HG02610 (cell line): Measurements from ENCODE around the gene KIF26A.
"Not testable (repeated sequence)": the region's sequence is repeated elsewhere in the genome, so short reads cannot be mapped to it uniquely, and the experiment has no call there.

Experiments
- ATAC-seq: cut with Tn5 transposase; IDR thresholded peaks from one replicate; pipeline ENCODE4 v1.9.1; 2021; ENCODE audit warnings: mild to moderate bottlenecking, moderate library complexity; ENCODE audit not compliant: unreplicated experiment

KIF26A gene

DNA sequence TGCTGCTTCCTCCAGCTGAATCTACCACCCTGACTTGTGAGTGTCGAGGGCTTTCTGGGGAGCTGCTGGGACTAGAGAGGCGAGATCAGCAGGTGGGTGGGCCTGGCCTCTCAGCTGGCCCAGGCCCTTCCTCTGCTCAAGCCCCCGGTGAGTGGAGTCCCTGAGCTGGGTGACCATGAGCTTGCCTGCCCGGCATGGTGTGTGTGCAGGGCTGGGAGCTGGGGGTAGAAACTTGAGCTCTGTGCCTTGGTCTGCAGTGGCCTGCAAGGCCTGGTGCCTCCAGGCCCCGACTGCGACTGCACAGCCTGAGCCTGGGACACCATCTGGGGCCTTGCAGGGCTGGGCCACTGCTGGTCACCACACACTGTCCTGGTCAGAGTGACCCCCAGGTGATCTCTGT, 67.4 kb downstream of the KIF26A start:
- ATAC-seq = no peak

DNA sequence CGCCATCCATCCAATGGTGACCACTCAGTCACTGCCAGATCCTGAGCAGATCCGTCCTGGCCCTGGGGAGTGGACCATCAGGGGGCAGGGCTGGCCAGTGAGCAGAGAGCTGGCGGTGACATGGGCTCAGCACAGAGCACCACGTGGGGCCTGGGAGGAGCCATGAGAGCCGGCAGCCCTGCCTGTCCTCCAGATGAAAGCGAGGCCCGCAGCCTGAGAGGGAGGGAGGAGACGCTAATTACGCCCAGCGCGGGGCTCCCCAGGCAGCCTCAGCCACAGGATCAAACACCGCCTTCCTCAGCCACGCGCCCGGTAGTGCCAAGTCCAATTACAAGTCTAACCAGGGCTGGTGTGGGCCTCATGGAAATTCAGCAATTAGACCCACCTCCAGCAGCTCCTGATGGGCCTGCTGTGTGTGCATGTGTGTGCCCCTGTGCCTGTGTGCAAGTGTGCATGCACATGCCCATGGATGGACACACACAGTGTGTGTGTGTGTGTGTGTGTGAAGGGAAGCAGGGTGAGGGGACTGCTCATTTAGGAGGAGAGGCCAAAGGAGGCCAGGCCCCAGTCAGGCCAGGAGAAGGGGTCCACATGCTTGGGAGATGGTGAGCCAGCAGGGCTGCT, 68.0 kb downstream of the KIF26A start:
- no peak for ATAC-seq

DNA sequence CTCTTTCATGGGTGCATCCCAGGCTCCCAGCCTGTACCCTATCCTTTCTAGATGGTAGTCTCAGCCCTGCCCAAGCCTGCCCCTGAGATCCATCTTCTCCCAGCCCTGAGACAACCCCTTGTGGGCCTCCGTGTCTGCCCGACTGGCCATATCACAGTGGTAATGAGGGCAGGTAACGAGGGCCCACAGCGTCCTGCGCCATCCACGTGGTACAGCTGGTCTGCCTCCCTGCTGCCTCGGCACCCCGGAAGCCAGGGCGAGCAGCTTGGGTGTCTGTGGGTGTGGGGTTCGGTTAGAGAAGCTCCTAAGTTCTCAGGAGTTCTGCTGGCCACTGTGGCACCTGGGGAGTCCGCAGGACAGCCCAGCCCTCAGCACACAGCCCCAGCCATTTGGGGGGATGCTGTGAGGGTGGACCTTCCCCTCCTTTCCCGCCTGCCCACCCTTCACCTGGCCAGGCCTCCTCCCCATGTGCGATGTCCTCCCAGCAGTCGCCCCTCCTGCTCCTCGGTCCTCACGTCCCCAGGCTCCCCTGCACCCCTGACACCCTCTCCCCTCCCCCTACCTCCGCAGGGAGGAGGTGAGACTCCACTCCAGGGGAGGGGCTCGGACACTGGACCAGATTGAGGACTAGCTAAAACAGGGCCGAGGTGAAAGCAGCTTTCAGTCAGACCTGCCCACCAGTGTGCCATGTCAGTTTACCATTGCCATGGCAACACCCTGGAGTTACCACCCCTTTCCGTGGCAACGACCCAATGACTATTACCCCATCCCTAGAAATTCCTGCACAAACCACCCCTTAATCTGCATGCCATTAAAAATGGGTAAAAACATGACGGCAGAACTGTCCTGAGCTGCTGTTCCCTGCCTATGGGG, 69.0 kb downstream of the KIF26A start:
- no peak for ATAC-seq

DNA sequence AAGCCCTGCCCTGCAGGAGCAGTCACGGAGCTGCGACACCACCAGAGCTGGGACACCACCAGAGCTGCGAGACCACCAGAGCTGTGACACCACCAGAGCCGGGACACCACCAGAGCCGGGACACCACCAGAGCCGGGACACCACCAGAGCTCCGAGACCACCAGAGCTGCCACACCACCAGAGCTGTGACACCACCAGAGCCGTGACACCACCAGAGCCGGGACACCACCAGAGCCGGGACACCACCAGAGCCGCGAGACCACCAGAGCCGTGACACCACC, 69.6 kb downstream of the KIF26A start:
- not testable (repeated sequence) for ATAC-seq

DNA sequence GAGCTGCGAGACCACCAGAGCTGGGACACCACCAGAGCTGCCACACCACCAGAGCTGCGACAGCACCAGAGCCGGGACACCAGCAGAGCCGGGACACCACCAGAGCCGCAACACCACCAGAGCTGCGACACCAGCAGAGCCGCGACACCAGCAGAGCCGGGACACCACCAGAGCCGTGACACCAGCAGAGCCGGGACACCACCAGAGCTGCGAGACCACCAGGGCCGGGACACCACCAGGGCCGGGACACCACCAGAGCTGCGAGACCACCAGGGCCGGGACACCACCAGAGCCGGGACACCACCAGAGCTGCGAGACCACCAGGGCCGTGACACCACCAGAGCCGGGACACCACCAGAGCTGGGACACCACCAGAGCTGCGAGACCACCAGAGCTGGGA, 69.9 kb downstream of the KIF26A start:
- ATAC-seq = not testable (repeated sequence)

DNA sequence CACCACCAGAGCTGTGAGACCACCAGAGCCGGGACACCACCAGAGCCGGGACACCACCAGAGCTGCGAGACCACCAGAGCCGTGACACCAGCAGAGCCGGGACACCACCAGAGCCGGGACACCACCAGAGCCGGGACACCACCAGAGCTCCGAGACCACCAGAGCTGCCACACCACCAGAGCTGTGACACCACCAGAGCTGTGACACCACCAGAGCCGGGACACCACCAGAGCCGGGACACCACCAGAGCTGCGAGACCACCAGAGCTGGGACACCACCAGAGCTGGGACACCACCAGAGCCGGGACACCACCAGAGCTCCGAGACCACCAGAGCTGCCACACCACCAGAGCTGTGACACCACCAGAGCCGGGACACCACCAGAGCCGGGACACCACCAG, 70.7 kb downstream of the KIF26A start:
- ATAC-seq = not testable (repeated sequence)

DNA sequence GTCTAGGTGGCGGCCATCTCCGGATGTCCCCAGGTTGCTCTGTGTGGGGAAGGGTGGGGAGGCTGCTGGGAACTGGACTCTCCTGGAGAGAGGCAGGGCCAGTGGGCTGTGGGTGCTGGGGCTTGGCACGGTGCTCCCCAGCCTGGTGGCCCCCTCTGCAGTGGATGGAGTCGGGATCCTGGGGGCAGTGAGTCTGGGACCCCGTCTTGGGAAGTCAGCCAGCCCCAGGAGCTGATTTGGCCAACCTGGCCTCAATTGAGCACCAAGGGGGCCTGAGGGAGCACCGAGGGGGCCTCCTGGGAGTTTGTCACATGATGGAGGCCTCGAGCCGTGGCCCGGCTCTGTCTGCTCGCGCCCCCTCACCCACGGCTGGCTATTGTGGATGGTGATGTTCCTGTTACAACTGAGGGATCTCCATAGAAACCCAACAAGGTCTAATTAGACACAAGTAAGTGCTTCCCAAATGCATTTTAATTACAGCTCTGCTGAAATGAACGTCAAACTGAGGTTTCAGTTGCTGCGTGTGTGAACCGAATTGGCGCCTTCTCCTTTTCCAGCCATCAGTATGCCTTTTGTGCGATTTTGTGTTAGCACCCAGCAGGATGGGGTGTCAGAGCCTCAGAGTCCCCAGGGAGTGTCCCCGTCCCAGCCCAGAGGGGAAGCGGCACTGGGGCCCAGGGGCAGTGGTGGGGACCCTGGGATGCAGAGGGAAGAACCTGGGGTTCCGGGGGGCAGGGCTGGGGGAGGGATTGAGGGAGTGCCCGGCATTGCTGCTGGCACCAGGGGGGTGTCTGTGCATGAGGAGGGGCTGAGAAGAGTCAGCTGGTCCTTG, 71.8 kb downstream of the KIF26A start:
- no peak for ATAC-seq

DNA sequence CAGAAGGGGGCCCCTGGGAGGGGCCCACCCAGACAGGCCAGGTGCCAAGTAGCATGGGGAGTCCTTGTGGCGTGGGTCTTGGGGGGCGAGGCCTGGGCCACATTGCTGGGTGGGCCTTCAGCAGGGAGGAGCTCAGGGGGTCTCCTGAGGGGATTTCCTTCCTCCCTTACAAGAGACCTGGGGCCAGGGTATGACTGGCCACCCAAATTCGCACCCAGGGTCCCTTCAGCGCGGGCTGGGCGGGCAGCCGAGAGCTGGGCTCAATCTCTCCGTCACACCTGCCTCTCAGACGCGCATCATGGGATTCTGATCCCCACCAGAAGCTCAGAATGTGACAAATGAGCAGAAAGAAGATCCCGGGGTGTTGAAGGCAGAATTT, 72.4 kb downstream of the KIF26A start:
- ATAC-seq = no peak

DNA sequence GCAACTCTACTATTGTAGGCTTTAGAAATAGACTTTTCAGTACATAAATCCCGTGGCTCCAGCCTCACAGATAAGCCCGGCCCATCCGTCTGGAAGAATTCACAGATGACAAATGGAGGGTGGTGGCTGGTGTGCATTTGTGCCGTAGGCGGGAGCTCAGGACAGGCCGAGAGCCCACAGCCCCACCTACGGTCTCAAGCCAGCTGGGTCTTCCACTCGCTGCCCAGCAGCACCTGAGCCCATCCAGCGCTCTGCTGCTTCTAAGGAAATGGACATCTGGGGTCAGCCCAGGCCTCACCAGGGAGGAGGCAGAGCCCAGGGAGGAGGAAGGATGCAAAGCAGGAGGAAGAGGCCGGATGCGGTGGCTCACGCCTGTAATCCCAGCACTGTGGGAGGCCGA, 72.8 kb downstream of the KIF26A start:
- ATAC-seq = no peak

DNA sequence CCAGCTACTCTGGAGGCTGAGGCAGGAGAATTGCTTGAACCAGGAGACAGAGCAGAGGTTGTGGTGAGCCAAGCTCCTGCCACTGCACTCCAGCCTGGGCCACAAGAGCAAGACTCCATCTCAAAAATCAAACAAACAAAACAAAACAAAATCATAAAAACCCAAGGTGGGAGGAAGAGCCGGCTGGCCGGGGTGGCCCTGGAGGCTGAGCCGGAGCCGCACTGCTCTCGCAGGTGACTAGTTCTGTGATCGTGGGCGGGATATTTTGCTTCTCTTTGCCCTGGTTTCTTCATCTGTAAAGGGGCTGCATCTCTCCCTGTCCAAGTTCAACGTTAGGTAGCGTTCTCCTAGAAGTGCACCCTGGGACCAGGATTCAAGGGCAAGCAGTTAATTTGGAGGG, 73.4 kb downstream of the KIF26A start:
- ATAC-seq = no peak

DNA sequence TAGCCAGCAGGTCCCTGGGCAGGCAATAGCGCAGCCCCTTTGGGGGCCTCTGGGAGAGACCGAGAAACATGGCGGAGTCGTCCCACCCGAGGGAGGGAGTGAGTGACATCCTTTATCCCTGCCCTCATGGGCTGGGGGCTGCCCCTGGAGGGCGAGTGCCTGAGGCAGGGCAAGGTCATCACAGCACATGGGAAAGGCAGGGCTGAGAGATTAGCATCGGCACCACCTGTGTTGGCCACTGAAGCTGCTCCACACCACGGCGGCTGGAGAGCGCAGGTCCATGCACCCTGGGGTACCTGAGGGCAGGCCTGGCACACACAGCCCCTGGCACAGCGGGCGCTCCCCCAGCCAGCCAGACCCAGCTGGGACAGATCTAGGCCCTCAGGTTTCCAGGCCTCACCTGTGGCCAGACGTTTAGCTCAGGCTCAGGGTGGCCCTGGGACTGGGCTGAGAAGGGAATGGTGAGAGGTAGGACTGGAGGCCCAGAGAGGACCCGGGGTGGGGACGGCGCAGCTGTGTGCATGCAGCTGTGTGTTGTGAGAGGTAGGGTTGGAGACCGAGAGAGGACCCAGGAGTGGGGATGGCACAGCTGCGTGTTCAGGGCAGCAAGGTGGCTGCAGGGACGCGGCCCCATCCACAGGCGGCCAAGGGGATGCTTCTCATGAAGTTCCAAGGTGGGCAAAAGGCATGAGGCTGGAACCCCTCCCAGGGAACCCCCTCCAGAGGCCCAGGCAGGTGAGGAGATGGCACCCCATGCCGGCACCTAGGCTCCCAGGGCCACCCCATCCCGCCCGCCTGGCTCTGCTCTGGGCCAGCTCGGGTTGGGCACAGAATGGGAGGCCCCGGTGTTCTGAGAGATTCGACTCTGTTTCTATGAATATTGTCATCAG, 74.1 kb downstream of the KIF26A start:
- ATAC-seq = no peak

DNA sequence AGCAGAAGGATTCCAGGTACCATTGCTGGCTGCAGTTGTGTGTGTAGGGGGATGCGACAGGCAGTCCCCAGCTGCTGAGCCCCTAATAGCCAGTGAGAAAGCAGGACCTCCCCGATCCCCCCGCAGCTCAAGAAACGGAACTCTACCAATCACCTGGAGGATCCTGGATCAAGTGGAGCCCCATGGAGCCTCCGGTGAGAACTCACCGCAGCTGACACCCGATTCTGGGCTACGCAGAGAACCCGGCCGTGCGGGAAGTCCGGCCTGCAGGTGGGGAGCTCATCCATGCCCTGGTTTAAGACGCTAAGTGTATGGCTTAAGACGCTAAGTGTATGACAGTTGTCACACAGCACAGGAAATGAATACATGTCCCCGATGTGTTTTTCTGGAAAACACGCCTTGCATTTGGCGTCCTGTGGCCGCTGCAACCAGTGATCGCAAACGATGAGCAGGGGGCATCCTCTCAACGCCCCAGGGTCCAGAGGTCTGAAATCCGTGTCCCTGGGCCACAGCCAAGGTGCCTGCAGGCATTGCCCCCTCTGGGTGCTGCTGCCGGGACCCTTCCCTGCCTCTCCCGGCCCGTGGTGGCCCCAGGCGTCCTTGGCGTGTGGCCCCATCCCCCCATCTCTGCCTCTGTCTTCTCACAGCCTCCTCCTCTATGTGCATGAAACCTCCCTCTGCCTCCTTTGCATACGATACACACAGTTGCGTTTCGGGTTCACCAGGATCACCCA, 75.1 kb downstream of the KIF26A start:
- no peak for ATAC-seq

DNA sequence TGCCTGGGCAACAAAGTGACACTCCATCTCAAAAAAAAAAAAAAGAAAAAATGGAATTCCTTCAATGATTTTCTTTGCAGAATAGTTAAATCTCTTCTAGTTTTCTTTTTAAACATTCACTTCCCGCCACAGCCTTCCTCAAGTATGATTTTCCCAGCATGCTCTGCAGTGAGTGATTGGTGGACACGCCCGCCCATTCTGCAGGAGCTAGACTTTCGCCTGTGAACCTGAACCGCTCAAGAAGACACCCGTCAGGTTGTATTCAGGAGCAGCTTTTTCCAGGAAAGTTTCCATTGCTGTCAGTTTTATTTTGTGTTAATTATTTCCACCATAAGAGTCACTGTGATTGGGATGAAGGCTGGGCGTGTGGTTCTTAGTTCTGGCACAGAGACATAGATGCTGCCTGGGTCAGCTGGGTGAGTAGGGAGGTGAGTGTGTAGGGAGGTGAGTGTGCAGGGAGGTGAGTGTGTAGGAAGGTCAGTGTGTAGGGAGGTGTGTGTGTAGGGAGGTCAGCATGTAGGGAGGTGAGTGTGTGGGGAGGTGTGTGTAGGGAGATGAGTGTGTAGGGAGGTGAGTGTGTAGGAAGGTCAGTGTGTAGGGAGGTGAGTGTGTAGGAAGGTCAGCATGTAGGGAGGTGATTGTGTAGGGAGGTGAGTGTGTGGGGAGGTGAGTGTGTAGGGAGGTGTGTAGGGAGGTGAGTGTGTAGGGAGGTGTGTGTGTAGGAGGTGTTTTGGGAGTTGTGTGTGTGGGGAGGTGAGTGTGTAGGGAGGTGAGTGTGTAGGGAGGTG, 76.2 kb downstream of the KIF26A start:
- no peak for ATAC-seq

DNA sequence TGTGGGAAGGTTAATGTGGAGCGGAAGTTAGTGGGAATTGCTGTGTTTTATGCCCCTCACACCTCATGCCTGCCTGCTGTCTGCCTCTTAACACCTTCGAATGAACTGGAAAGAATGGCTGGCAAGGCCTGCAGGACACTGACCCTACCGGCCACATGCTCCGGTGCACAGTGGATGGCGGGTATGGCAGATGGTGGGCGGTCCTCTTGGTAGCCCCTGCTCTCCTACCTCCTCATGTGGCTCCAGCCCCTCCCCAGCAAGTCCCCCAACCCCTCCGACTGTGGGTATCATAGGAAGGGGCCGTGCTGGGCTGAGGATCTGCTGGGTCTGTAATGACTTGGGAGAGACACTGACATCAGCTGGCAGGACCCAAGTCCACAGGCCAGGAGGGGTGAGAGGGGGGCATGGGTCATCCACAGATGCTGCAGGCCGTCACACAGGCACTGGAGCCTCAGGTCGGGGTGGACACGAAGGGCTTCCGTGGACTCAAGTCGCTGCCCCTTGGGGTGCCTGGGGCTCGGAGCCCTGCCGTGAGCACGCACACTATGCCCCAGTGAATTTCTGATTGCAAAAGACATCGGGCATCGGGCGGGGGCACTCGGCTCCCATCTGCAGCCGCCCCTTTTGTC, 77.4 kb downstream of the KIF26A start:
- no peak for ATAC-seq

DNA sequence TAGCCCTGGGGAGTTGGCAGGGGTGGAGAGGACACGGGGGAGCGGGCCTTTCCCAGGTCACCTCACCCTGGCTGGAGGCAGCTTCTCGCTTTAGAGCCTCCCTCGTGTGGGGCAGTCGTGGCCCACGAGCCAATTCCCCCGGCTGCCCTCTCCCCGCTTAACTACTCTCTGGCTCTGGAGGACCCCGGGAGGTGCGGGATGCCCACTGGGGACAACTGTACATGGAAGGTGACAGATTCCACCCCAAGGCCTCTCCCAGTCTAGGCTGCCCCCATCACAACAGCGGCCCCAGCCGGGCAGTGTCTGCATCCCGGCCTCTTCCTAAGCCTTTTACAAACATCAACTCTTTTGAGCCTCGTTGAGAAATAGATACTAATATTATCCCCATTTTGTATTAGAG, 78.1 kb downstream of the KIF26A start:
- no peak for ATAC-seq

DNA sequence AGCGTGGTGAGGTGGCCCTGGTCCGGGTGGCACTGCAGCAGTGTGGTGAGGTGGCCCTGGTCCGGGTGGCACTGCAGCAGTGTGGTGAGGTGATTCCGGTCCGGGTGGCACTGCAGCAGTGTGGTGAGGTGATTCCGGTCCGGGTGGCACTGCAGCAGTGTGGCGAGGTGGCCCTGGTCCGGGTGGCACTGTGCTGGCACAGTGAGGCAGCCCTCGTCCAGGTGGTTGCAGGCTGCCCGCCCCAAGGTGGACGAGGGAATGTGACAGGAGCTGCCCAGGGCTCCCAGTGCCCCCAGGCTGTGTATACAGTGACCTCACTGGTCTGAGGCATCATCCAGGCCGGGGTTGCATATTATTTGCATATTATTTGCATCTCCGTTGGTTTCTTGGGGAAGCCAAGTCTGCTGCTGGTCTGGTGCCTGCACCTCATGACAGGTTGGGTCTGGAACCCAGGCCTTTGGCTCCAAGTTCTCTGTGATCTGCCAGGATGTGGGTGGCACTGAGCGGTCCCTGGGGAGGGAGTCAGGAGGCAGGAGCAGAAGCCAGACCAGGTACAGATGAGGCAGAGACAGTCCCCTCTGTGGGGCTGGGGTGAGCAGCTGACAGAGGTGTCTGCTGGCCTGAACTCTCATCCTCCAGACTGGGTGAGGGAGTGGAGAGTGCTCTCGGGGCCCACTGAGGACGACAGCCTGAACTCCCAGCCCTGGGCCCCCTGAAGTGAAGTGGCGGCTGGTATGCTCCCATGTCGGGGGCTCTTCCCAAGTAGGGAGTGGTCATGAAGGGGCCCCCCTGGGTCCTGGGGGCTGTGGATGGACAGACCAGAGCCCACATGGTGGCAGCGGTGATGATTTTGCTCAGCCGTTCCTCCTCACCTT, 79.3 kb downstream of the KIF26A start:
- no peak for ATAC-seq

DNA sequence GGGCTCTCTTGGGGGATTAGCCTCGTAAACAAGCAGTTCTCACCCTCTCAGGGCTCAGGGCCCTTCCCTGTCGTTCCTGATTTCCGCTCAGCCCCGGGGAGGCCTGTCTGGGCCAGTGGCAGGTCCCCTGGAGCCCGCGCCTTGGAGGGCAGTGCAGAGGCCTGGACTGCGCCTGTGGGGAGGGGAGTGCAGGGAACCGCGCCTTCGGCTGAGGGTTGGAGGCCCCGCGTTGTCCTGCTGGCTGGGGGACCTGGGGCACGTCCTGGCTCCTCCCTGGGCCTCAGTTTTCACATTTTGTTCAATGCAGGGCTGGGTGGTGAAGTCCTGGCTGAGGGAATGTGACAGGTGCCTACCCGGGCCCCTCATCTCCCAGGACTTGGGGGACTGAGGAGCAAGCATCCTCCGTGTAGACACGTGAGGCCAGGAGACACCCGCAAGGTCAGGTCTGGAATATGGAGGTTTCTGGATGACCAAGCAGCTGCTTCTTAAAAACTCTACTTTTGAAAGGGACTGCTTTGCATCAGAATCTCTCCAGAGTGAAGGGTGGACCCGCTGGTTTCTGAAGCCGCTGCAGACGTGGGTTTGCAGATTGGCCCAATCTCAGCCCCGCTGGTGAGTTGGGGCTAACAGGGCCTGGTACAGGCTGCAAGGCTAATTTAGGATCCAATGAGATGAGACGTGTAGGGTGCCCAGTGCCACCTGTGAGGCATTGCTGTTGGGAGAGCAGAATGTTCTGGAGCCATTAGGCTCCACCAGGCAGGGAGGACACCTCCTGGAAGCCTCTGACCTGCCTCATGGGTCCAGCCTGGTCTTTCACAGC, 80.2 kb downstream of the KIF26A start:
- no peak for ATAC-seq
